ENCODE results near the gene PHKB. TPM values are rescaled to one million over a fixed set of nuclear protein-coding genes. Genes with fewer than 3 reads are reported as not detected.

Gene PHKB
- total RNA-seq, 1 donor, result 104 TPM

- H3K4me3 ChIP-seq (ENCODE audit: low read depth, low read length), result no peak overlapping the region
- no peak for TF ChIP-seq CTCF (IDR thresholded peaks at IDR 0.05; ENCODE audit: insufficient read depth, low read depth, low read length)
- DNase-seq (ENCODE audit: low read depth), result no peak
Measured at GRCh38 chr16:47631131-47631530, 170.0 kb downstream of the PHKB start.

GRCh38 chr16:47634126-47634525, 173.0 kb downstream of the PHKB start:
- no peak for DNase-seq (ENCODE audit: low read depth)
- H3K4me3 ChIP-seq (ENCODE audit: low read depth, low read length), result no peak overlapping the region
- TF ChIP-seq CTCF (IDR thresholded peaks at IDR 0.05; ENCODE audit: insufficient read depth, low read depth, low read length), result no peak

GRCh38 chr16:47634727-47635126, 173.6 kb downstream of the PHKB start:
- no peak for TF ChIP-seq CTCF (IDR thresholded peaks at IDR 0.05; ENCODE audit: insufficient read depth, low read depth, low read length)
- no peak overlapping the region for H3K4me3 ChIP-seq (ENCODE audit: low read depth, low read length)
- no peak for DNase-seq (ENCODE audit: low read depth)

- no peak for TF ChIP-seq CTCF (IDR thresholded peaks at IDR 0.05; ENCODE audit: insufficient read depth, low read depth, low read length)
- H3K4me3 ChIP-seq (ENCODE audit: low read depth, low read length), result no peak overlapping the region
- no peak for DNase-seq (ENCODE audit: low read depth)
Measured at GRCh38 chr16:47636501-47637099, 175.5 kb downstream of the PHKB start.

- TF ChIP-seq CTCF (IDR thresholded peaks at IDR 0.05; ENCODE audit: insufficient read depth, low read depth, low read length), result no peak
- DNase-seq (ENCODE audit: low read depth), result no peak
Measured at GRCh38 chr16:47638175-47638574, 177.0 kb downstream of the PHKB start.

GRCh38 chr16:47640661-47641060, 179.5 kb downstream of the PHKB start:
- TF ChIP-seq CTCF (IDR thresholded peaks at IDR 0.05; ENCODE audit: insufficient read depth, low read depth, low read length), result no peak
- no peak for DNase-seq (ENCODE audit: low read depth)
- no peak overlapping the region for H3K4me3 ChIP-seq (ENCODE audit: low read depth, low read length)

More at GRCh38 chr16:47638175-47638574, 177.0 kb downstream of the PHKB start:
- H3K4me3 ChIP-seq (ENCODE audit: low read depth, low read length), result no peak overlapping the region
